ENCODE data around the gene BAIAP2. TPM values are rescaled to one million over a fixed set of nuclear protein-coding genes. Genes with fewer than 3 reads are reported as not detected.

BAIAP2 gene
- total and polyA plus RNA-seq, 2 donors (not counting 3 experiments of a cell fraction or from before 2014, with no cell fraction given): 12.3 to 18.6 TPM

DNA sequence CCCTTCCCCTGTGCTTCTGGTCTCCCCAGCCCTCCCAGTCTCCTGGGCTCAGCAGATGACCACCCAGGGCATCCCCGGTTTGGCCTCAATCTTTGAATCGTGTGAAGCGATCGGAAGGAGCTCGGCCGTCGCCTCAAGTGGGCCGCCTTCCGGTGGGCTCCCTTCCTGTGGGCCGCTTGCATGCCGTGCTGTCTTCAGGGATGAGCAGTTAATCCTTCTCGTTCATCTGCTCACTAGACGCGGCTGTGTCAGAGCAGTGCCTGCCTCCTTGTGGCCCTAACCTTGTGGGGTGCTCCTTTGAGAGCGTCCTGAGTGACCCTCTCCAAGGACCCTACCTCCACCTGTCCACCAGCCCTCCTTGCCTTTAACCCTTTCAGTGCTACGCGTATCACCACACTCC lies 40.4 kb downstream of the BAIAP2 start:
- intact Hi-C loops (cut with micrococcal nuclease) (no loop called here), dilution Hi-C loops (cut with MboI; ENCODE audit: extremely low pct_ligation_motif_present, low sequenced_read_pairs) (no loop called here)
- Histone ChIP-seq H3K9ac (replicated peaks; ENCODE audit: extremely low read depth, insufficient read depth, low read length) (no peak overlapping the region), H3K9me3 (replicated peaks; ENCODE audit: control insufficient read depth, insufficient read depth, low read length) (no peaks in the 10 kb centered on the region), H3K27ac (ENCODE audit: insufficient read depth, low read depth, low read length) (no peak overlapping the region), H2AFZ (ENCODE audit: low read depth, low read length) (no peak overlapping the region), H4K20me1 (replicated peaks; ENCODE audit: control insufficient read depth, extremely low read depth, insufficient read depth, low read length) (no peaks in the 10 kb centered on the region), H3K4me1 (ENCODE audit: control insufficient read depth, extremely low read depth, insufficient read depth, low read length) (no peaks in the 10 kb centered on the region), H3K4me3 (replicated peaks in 1 of 3; ENCODE audit: insufficient read depth in 1 of 3, low read depth in 1 of 3, low read length in 3 of 3) (no peak overlapping the region), H3K27me3 (ENCODE audit: control insufficient read depth in 2 of 2, insufficient read depth in 2 of 2, low read length in 2 of 2) (no peaks in the 10 kb centered on the region), H3K36me3 (ENCODE audit: control insufficient read depth in 2 of 2, extremely low read depth in 1 of 2, insufficient read depth in 2 of 2, low read length in 2 of 2) (no peaks in the 10 kb centered on the region), H3K4me2 (ENCODE audit: insufficient read depth, low read length) (no peak overlapping the region), H3K79me2 (ENCODE audit: control insufficient read depth, insufficient read depth, low read length) (no peaks in the 10 kb centered on the region), H3K9me1 (replicated peaks; ENCODE audit: control insufficient read depth, extremely low read depth, insufficient read depth, low read length) (no peaks in the 10 kb centered on the region)
- TF ChIP-seq JUN (IDR thresholded peaks at IDR 0.05; ENCODE audit: borderline replicate concordance, insufficient read depth, insufficient read length, low read depth) (no peak), POLR2A (IDR thresholded peaks at IDR 0.05; ENCODE audit: low read depth, low read length) (no peak), EZH2 (IDR thresholded peaks at IDR 0.05; ENCODE audit: borderline replicate concordance, low read depth, low read length, severe bottlenecking) (no peak)
- FAIRE-seq (no peak), DNase-seq (ENCODE audit: low read depth, low spot score) (no peak)
- ChIA-PET POLR2A (no interaction called here), CTCF (interaction anchor here (1.0 kb wide), 1 partner anchor 22 kb away, joined by 3 read pairs; no protein-coding TSS in a partner anchor)
- BruUV-seq (replicated peaks): no TSS peak

GRCh38 chr17:81076141-81076679 lies 41.3 kb downstream of the BAIAP2 start:
- dilution Hi-C loops (cut with MboI; ENCODE audit: extremely low pct_ligation_motif_present, low sequenced_read_pairs): no loop called here
- H3K4me1 ChIP-seq (ENCODE audit: control insufficient read depth, extremely low read depth, insufficient read depth, low read length): no peaks in the 10 kb centered on the region
- TF ChIP-seq POLR2AphosphoS5 (IDR thresholded peaks at IDR 0.05; ENCODE audit: insufficient read depth, low read depth, low read length) (no peak), JUN (IDR thresholded peaks at IDR 0.05; ENCODE audit: borderline replicate concordance, insufficient read depth, insufficient read length, low read depth) (no peak), GATA2 (IDR thresholded peaks at IDR 0.05; ENCODE audit: insufficient read depth, insufficient read length, low read depth, low read length) (no peak), FOS (IDR thresholded peaks at IDR 0.05; ENCODE audit: borderline replicate concordance, insufficient read depth, low read length) (no peak), MYC (IDR thresholded peaks at IDR 0.05; ENCODE audit: low read depth, low read length) (no peak)
- TF ChIP-seq, protein P1, sequence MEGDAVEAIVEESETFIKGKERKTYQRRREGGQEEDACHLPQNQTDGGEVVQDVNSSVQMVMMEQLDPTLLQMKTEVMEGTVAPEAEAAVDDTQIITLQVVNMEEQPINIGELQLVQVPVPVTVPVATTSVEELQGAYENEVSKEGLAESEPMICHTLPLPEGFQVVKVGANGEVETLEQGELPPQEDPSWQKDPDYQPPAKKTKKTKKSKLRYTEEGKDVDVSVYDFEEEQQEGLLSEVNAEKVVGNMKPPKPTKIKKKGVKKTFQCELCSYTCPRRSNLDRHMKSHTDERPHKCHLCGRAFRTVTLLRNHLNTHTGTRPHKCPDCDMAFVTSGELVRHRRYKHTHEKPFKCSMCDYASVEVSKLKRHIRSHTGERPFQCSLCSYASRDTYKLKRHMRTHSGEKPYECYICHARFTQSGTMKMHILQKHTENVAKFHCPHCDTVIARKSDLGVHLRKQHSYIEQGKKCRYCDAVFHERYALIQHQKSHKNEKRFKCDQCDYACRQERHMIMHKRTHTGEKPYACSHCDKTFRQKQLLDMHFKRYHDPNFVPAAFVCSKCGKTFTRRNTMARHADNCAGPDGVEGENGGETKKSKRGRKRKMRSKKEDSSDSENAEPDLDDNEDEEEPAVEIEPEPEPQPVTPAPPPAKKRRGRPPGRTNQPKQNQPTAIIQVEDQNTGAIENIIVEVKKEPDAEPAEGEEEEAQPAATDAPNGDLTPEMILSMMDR (IDR thresholded peaks at IDR 0.05; ENCODE audit: extremely low read depth in 1 of 2, insufficient read depth in 1 of 2, low read depth in 1 of 2, low read length in 2 of 2): no peak
- no peaks in the 10 kb centered on the region for H4K20me1 ChIP-seq (replicated peaks; ENCODE audit: control insufficient read depth, extremely low read depth, insufficient read depth, low read length)
- DNase-seq (ENCODE audit: low read depth, low spot score): no peak
- H3K9ac ChIP-seq (replicated peaks; ENCODE audit: extremely low read depth, insufficient read depth, low read length): no peak overlapping the region
- no peaks in the 10 kb centered on the region for H3K36me3 ChIP-seq (ENCODE audit: control insufficient read depth in 2 of 2, extremely low read depth in 1 of 2, insufficient read depth in 2 of 2, low read length in 2 of 2)
- H3K9me3 ChIP-seq (replicated peaks; ENCODE audit: control insufficient read depth, insufficient read depth, low read length): no peaks in the 10 kb centered on the region
- no peak for FAIRE-seq
- no peaks in the 10 kb centered on the region for H3K27me3 ChIP-seq (ENCODE audit: control insufficient read depth in 2 of 2, insufficient read depth in 2 of 2, low read length in 2 of 2)
- H3K4me2 ChIP-seq (ENCODE audit: insufficient read depth, low read length): no peak overlapping the region
- no peak overlapping the region for H2AFZ ChIP-seq (ENCODE audit: low read depth, low read length)
- CTCF ChIA-PET: interaction anchor here (0.9 to 2.1 kb wide), 4 partner anchors 11 to 53 kb away, joined by 3 to 7 read pairs (median 3); no protein-coding TSS in a partner anchor
- H3K9me1 ChIP-seq (replicated peaks; ENCODE audit: control insufficient read depth, extremely low read depth, insufficient read depth, low read length): no peaks in the 10 kb centered on the region
- no peaks in the 10 kb centered on the region for H3K79me2 ChIP-seq (ENCODE audit: control insufficient read depth, insufficient read depth, low read length)
- H3K4me3 ChIP-seq (replicated peaks in 1 of 3; ENCODE audit: insufficient read depth in 1 of 3, low read depth in 1 of 3, low read length in 3 of 3): no peak overlapping the region
- POLR2A ChIA-PET: no interaction called here
- BruUV-seq (replicated peaks): no TSS peak
- intact Hi-C loops (cut with micrococcal nuclease): no loop called here
- H3K27ac ChIP-seq (ENCODE audit: insufficient read depth, low read depth, low read length): no peak overlapping the region

Measured in endothelial cell of umbilical vein (primary cell).